Measurements from ENCODE around the gene NFKBIA.
A peak's percentile ranks its signal among the peaks of the same experiment; 100 is the strongest.

Gene NFKBIA

GRCh38 chr14:35408026-35408425 is 3.5 kb upstream of the NFKBIA start:
- H3K27ac ChIP-seq: no peak overlapping the region
- no peak for DNase-seq (ENCODE audit: low spot score)
- TF ChIP-seq, protein P1, sequence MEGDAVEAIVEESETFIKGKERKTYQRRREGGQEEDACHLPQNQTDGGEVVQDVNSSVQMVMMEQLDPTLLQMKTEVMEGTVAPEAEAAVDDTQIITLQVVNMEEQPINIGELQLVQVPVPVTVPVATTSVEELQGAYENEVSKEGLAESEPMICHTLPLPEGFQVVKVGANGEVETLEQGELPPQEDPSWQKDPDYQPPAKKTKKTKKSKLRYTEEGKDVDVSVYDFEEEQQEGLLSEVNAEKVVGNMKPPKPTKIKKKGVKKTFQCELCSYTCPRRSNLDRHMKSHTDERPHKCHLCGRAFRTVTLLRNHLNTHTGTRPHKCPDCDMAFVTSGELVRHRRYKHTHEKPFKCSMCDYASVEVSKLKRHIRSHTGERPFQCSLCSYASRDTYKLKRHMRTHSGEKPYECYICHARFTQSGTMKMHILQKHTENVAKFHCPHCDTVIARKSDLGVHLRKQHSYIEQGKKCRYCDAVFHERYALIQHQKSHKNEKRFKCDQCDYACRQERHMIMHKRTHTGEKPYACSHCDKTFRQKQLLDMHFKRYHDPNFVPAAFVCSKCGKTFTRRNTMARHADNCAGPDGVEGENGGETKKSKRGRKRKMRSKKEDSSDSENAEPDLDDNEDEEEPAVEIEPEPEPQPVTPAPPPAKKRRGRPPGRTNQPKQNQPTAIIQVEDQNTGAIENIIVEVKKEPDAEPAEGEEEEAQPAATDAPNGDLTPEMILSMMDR (IDR thresholded peaks at IDR 0.05): no peak

DNA sequence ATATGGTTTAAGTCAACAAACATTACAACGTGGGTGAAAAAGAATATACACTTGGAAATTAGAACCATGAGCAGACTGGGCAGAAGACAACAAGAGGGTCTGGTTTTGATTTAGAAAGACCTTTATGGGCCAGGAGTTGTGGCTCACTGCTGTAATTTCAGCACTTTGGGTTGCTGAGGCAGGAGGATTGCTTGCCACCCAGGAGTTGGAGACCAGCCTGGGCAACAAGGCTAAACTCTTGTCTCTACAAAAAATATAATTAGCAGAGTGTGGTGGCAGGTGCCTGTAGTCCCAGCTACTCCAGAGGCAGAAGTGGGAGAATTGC is 2.7 kb upstream of the NFKBIA start:
- Histone ChIP-seq H3K4me3 (no peak overlapping the region), H3K27ac (peak overlapping the region in 1 of 2 donors; percentile 46)
- TF ChIP-seq, protein P1 (IDR thresholded peaks at IDR 0.05): no peak
- no peak for DNase-seq (ENCODE audit: low spot score)

More at GRCh38 chr14:35408026-35408425, 3.5 kb upstream of the NFKBIA start:
- no peak overlapping the region for H3K4me3 ChIP-seq

DNA sequence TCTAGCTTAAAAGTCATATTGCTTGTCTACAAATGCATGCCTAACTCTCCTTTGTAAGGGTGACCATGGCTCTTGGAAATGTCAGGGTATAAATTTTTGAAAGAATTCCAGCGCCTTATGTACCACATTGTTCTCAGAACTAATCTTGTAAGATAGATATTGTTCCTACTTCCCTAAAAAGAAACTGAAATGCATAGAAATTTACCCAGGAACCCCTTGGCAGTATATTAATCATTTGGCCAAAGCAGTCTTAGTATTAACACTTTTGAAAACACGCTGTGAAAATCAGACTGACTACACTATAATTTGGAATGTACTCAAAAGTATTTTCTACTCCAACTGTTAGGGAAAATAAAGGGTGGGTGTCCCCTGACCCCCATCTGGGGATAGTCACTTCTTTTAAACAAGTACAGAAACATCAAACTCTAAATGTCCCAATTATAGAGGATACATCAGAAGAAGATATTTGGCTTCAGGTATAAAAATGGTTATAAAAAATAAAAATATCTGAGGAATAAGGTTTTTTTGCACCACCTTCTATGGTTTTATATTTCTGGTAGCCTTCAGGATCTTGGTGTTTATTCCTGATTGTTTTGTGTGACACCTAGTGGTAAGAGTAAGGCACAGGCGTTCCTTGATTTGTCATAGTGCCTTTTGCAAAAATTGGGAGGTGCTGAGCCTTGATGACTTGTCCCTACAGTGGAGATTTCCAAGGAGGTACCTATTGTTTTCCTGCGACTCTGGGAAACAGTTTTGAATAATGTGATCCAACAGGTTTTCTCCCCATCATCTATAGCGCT is 2.2 kb upstream of the NFKBIA start:
- H3K27ac ChIP-seq: peak overlapping the region; percentile 15 to 100
- H3K4me3 ChIP-seq: peak overlapping the region; percentile 12
- no peak for DNase-seq (ENCODE audit: low spot score)
- TF ChIP-seq, protein P1 (IDR thresholded peaks at IDR 0.05): peak; percentile 73

DNA sequence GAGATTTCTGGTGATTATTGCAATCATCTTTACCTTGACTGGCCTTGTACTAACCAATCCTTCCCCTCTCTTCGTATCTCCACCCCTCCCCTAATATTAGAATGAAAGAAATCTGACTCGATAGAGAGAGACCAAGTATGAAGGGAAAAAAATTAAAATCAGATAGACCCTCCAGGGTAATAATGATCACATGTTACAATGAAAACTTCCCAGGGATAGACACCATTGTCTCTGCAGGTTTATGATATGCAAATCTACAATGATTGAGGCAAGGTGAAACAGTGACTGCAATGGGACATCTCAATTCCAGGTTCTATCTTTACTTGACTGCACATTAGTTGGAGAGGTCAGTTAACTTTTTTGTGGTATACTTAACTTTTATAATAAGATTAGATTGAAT is 1.5 kb upstream of the NFKBIA start:
- peak overlapping the region; percentile 95 for H3K4me3 ChIP-seq
- H3K27ac ChIP-seq: peak overlapping the region; percentile 97 to 100

DNA sequence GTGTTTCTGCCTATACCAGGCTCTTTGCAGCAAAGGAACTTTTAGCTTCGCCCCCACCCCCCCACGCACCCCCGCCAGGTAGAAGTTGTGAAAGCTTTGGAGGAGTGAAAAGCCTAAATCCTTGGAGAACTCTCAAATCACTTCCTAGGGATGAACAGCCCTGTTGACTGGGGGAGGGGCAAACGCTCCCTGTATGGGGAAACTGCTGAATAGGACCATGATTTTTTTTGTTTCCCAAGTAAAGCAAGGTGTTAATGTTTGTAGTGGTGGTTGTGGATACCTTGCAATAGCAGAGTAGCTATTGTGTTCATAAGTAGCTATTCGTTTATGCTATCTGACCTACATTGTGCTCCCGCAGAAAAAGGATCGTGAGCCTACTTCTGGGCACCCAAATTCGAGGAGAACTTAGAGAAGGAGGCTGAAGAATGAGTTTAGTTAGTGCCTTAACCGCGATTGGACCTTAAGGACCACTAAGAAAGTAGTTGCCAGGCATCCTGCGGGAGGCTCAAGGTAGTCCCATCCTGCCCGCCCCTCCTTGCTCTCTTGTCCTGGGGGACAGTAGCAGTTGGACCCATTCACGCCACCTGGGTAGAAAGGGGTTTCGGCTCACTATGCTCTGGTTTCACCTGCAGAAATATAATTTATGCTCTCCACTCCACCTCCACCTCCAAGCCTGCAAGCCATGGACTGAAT is 901 bp upstream of the NFKBIA start:
- Histone ChIP-seq H3K27ac (peak overlapping the region; percentile 97 to 100), H3K4me3 (peak overlapping the region; percentile 95)
- TF ChIP-seq, protein P1 (IDR thresholded peaks at IDR 0.05): no peak
- DNase-seq (ENCODE audit: low spot score): no peak

More for the DNA sequence above, 1.5 kb upstream of the NFKBIA start:
- TF ChIP-seq, protein P1 (IDR thresholded peaks at IDR 0.05): no peak
- no peak for DNase-seq (ENCODE audit: low spot score)

DNA sequence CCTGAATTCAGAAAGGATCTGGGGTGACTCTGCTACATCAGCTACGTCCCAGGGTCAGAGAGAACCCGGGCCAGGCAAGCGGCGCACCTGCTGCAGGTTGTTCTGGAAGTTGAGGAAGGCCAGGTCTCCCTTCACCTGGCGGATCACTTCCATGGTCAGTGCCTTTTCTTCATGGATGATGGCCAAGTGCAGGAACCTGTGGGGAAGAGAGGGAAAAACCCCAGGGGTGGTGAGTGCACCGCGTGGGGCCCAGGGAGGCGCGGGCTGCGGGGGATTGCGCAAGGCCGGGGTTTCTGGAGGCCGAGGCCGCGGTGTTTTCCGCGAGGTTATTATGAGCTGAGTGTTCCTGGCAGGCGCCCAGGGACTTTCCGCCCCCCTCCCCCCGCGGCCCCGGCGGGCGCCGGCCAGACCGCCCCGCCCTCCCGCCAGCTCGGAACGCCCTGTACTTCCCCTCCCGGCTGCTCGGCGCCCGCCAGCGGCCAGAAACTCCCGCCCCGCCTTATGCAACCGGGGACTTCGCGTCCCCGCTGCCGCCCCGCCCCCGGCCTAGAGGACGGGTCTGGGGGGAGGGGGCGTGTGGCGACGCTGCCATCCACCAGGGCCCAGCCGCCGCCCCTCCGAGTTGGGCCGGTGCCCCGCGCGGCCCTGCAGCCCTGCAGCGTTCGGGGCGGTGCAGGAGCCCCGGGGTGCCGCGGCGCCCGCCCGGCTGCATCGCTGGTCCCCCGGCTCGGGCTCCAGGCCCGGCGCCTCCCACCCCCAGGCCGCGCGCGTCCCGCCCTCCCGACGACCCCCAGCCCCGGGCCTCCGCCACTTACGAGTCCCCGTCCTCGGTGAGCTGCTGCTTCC is 723 bp downstream of the NFKBIA start:
- Histone ChIP-seq H3K27ac (peak overlapping the region; percentile 97 to 100), H3K4me3 (peak overlapping the region; percentile 95)
- DNase-seq (ENCODE audit: low spot score): peak; percentile 98
- TF ChIP-seq, protein P1 (IDR thresholded peaks at IDR 0.05): no peak
